Gastrocnemius medialis (tissue), 4 donors: ENCODE results near the gene PIGZ. TPM values are rescaled to one million over a fixed set of nuclear protein-coding genes. Genes with fewer than 3 reads are reported as not detected.

Experiments used
- ATAC-seq, 2 donors: fragments of 150-250 bp; one replicate each; pipeline ENCODE4 v1.9.1; 2016
- DNase-seq, 2 donors: peaks; one replicate each; pipeline ENCODE4 v3.0.0-alpha.2; 2019
- H3K27ac ChIP-seq, 4 donors: fragments of 200-600 bp; sonication (generic); 1 replicate in 1 of 4; 2 replicates in 3 of 4; pipeline ENCODE4 v1.5.1; 2016 to 2018; ENCODE audit warnings: mild to moderate bottlenecking in 2 of 4, moderate library complexity in 1 of 4
- H3K27me3 ChIP-seq, 3 donors: fragments of 200-600 bp; sonication (generic) in 2 of 3; 1 replicate in 1 of 3; 2 replicates in 2 of 3; pipeline versions ENCODE4 v1.5.1 to v1.6.0; 2016 to 2019; ENCODE audit warnings: mild to moderate bottlenecking in 1 of 3, moderate library complexity in 1 of 3
- H3K36me3 ChIP-seq, 2 donors: fragments of 200-600 bp; sonication (generic) in 1 of 2; one replicate each; pipeline ENCODE4 v1.5.1; 2017 to 2018
- H3K4me1 ChIP-seq, 2 donors: fragments of 200-600 bp; sonication (generic) in 1 of 2; one replicate each; pipeline ENCODE4 v1.5.1; 2016 to 2017; ENCODE audit warnings: mild to moderate bottlenecking in 2 of 2
- H3K4me3 ChIP-seq, 4 donors: fragments of 200-600 bp; sonication (generic) in 3 of 4; 1 replicate in 1 of 4; 2 replicates in 3 of 4; pipeline ENCODE4 v1.5.1; 2016 to 2019; ENCODE audit warnings: mild to moderate bottlenecking in 2 of 4
- H3K9me3 ChIP-seq, 3 donors: fragments of 200-600 bp; sonication (generic) in 2 of 3; 1 replicate in 1 of 3; 2 replicates in 2 of 3; pipeline ENCODE4 v1.5.1; 2016 to 2019
- POLR2A ChIP-seq, 2 donors: fragments of 450-650 bp; IDR thresholded peaks; one replicate each; pipeline ENCODE4 v1.6.1; 2017; ENCODE audit warnings: antibody characterized with exemption in 2 of 2, mild to moderate bottlenecking in 2 of 2, moderate library complexity in 2 of 2
- in situ Hi-C, 4 donors: fragments of 200-750 bp; cut with MboI; loops; one replicate each; pipeline versions ENCODE4 v1.15.0 to v1.8.0; 2017; ENCODE audit warnings: low sequenced_read_pairs in 4 of 4
- intact Hi-C: fragments of 100-400 bp; cut with DNase I; formaldehyde crosslinking; loops from one replicate; pipeline ENCODE4 v1.15.1; 2023; ENCODE audit warnings: low total_unique reads
- total RNA-seq, 4 donors: library from RNA; depleted of rRNA; stranded (reverse); fragments of >200 nt; gene quantifications; one replicate each; pipeline versions ENCODE4 v1.1.0 to v1.2.3, GENCODE V29; 2016
- TF ChIP-seq, protein P1 (sequence below), 5 experiments: fragments of 450-650 bp in 3 of 5; fragments of 200-600 bp in 2 of 5; sonication (generic) in 2 of 5; IDR thresholded peaks in 4 of 5; conservative IDR thresholded peaks in 1 of 5; 1 replicate in 4 of 5; 2 replicates in 1 of 5; pipeline ENCODE4 v1.5.1; 2016 to 2019; ENCODE audit warnings: antibody characterized with exemption in 5 of 5, mild to moderate bottlenecking in 3 of 5, moderate library complexity in 3 of 5

PIGZ gene
- total RNA-seq, 4 donors from 2014 or later: 2.3 to 7.5 (median 5.1) TPM

DNA sequence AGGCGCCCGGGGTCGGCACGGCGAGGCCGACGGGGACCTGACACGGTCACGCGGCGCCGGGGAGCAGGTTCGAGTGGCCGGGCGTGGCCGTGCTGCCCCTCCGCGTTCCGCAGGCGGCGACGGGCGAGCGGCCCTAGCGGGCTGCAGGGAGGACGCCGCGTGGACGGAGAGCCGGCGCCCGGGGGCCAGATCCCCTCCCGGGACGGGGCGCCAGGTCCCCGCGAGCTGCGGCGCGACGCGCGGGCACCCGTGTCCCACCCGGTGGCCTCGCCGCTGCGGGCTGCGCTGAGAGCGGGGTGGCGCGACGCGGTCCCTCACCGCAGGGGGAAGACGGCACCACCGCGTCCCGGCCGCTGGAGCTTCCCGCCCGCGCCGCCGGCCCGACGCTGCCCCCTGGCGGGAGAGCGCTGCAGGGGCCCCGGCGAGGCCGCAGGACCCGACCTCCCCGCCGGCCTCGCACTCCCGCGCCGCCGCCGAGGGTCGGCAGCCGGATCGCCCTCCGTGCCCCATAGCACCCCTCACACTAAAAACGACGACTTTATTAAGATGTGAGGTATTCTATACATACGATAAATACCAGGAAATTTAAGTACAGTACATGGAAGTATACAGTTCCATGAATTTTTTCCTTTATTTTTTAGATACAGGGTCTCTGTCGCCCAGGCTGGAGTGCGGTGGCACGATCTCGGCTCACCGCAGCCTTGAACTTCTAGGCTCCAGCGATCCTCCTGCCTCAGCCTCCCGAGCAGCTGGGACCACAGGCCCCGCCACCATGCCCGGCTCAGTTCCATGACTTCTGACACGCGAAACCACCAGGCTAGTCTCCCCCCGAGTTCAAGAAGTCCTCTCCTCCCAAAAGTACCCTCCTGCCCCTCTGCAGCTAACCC lies 1.3 kb upstream of the PIGZ start:
- peak overlapping the region; percentile 78 to 97 (median 88) for H3K4me3 ChIP-seq
- DNase-seq: peak in 1 of 2 donors; percentile 38
- H3K36me3 ChIP-seq: no peaks in the 10 kb centered on the region
- TF ChIP-seq, protein P1, sequence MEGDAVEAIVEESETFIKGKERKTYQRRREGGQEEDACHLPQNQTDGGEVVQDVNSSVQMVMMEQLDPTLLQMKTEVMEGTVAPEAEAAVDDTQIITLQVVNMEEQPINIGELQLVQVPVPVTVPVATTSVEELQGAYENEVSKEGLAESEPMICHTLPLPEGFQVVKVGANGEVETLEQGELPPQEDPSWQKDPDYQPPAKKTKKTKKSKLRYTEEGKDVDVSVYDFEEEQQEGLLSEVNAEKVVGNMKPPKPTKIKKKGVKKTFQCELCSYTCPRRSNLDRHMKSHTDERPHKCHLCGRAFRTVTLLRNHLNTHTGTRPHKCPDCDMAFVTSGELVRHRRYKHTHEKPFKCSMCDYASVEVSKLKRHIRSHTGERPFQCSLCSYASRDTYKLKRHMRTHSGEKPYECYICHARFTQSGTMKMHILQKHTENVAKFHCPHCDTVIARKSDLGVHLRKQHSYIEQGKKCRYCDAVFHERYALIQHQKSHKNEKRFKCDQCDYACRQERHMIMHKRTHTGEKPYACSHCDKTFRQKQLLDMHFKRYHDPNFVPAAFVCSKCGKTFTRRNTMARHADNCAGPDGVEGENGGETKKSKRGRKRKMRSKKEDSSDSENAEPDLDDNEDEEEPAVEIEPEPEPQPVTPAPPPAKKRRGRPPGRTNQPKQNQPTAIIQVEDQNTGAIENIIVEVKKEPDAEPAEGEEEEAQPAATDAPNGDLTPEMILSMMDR (IDR thresholded peaks at IDR 0.05 in 4 of 5, conservative IDR thresholded peaks at IDR 0.05 in 1 of 5): peak; percentile 67 to 98 (median 92)
- TF ChIP-seq POLR2A (IDR thresholded peaks at IDR 0.05): no peak
- intact Hi-C loops: loop anchor here (1.0 kb wide), 2 partner anchors 28 to 132 kb away; partner anchors contain the start of gene NCBP2
- no peaks in the 10 kb centered on the region for H3K27me3 ChIP-seq
- in situ Hi-C loops: loop anchor here (5.0 to 25.0 kb wide), 3 partner anchors 108 to 135 kb away; partner anchors contain the start of gene SENP5 (in 1 of the 4)
- ATAC-seq: peak; percentile 72 to 84
- peak overlapping the region; percentile 31 to 77 (median 76) for H3K27ac ChIP-seq
- peaks cover 0 to 9% of the 10 kb centered on the region in 2 donors for H3K4me1 ChIP-seq
- H3K9me3 ChIP-seq: no peaks in the 10 kb centered on the region

DNA sequence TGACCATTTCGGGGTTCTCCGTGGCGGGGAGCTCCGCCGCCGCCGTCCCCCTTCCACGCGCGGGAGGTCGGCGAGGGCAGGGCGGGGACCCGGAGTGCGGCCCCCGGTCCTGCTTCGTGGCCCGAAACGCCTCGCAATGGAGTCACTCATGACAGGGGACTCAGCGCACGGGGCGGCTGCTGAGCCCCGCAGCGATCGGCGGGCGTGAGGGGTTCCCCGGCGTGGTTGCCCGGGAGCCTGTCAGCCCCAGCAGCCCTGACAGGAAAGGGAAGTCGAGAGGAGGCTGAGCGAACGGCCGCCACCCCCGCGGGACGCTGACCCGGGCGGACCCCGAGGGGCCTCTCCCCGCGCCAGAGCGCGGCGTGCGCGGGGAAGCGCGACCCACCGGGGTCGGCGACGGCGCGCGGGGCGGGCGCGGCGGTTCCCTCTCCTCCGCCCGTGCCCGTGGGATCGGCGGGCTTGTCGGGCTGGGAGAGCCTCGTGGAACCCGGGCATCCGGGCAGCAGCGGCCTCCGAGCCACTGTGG lies 564 bp upstream of the PIGZ start:
- DNase-seq (no peak), ATAC-seq (peak; percentile 42 to 60)
- Histone ChIP-seq H3K4me1 (peaks cover 0 to 9% of the 10 kb centered on the region in 2 donors), H3K27ac (peak overlapping the region; percentile 74 to 78 (median 77)), H3K4me3 (peak overlapping the region; percentile 78 to 97 (median 88)), H3K27me3 (no peaks in the 10 kb centered on the region), H3K9me3 (no peaks in the 10 kb centered on the region), H3K36me3 (no peaks in the 10 kb centered on the region)
- intact Hi-C loops (loop anchor here (1.0 kb wide), 1 partner anchor 27 kb away; the partner anchor contains the start of gene NCBP2), in situ Hi-C loops (loop anchor here in 2 of 4 donors (10.0 to 25.0 kb wide), 2 partner anchors 107 to 134 kb away; partner anchors contain the start of gene SENP5 (in 1 of the 2))
- no peak for TF ChIP-seq POLR2A (IDR thresholded peaks at IDR 0.05)
- TF ChIP-seq, protein P1 (IDR thresholded peaks at IDR 0.05 in 4 of 5, conservative IDR thresholded peaks at IDR 0.05 in 1 of 5): no peak

DNA sequence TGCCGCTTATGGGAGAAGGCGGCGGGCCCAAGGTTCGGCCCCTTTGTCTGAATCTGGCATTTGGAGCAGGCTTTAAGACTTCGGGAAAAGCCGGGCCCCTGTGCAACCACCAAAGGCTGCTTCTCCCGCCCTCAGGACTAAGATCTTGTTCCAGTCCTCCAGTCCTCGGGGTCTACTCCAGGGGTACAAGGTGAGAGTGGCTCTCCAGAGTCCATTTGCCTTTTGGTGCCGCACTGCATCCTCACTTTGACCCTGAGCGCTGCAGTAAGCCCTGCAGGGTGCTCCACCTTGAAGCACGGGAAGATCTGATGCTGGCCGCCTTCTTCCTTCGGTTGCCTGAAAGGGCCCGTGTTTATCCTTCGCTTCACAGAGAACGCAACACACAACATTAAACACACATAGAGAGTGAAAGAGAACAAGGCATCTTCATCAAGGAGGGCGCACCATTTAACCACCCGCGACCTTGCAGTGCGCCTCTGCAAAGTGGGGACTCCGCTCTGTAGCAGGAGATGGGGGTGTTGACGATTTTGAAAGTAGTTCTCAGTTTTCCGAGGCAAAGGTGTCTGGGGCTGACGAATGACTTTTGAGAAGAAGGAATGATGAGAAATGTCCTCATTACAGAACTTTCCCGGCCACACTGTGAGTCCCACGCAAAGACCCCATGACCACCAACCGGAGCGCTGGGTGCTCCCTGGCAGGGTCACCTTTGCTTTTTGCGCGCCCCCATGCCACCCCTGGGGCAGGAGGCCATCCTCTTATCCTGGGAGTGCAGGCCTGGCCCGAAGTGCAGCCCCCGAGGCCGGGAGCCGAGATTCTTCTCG lies 1.0 kb downstream of the PIGZ start:
- H3K36me3 ChIP-seq: no peaks in the 10 kb centered on the region
- H3K4me3 ChIP-seq: peak overlapping the region; percentile 69 to 86 (median 78)
- H3K27me3 ChIP-seq: no peaks in the 10 kb centered on the region
- H3K9me3 ChIP-seq: no peaks in the 10 kb centered on the region
- peaks cover 0 to 9% of the 10 kb centered on the region in 2 donors for H3K4me1 ChIP-seq
- ATAC-seq (no peak), DNase-seq (no peak)
- no peak for TF ChIP-seq POLR2A (IDR thresholded peaks at IDR 0.05)
- TF ChIP-seq, protein P1 (IDR thresholded peaks at IDR 0.05 in 4 of 5, conservative IDR thresholded peaks at IDR 0.05 in 1 of 5): no peak
- intact Hi-C loops (no loop called here), in situ Hi-C loops (loop anchor here in 2 of 4 donors (10.0 to 25.0 kb wide), 2 partner anchors 105 to 133 kb away; partner anchors contain the start of gene SENP5 (in 1 of the 2))
- peak overlapping the region in 3 of 4 donors; percentile 44 to 74 (median 56) for H3K27ac ChIP-seq
